Bone marrow (tissue), 2 donors: ENCODE measurements around the gene FSTL5.

Experiments used
- DNase-seq, 2 donors: peaks; one replicate each; lab custom pipeline; 2025; lab: John Stamatoyannopoulos, UW

The FSTL5 gene

DNA sequence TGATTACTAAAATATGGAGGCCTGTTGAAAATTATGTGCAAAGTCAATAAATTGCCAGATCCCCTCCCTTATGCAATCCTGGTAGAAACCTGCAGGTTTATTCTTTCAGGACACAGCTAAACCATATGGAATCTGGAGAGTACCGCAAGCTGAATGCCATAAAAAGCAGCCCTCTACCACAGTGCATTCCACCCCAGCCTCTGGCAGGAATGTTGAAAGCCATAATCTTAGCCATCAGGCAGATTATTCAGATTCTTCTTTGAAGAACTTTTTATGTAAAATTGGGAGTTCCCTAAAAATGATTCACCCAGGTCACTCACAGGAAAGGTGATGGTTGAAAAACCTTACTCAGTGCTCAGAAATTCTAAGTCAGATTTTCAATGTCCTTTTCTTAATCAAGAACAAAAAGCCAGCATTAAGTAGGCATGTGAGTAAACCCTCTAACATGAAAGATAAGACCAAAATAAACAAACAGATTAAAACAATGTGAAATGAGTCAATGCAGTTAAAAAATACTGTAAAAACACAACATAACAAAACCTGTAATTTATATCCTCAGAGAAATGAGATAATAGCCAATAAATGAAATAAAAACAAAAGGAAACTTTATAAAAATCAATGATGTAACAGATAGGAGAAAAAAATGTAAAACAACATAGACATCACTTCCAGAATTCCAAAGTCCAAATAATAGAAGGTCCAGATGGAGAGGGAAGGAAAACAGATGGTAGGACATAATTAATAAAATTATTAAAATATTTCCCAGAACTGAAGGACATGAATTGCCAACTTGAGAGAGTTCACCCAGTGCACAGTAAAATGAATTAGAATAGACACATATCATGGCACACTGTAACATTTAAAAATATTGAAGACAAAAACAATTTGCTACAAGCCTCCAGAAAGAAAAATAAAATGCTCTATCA lies 226.9 kb downstream of the FSTL5 start:
- DNase-seq, result no peak

DNA sequence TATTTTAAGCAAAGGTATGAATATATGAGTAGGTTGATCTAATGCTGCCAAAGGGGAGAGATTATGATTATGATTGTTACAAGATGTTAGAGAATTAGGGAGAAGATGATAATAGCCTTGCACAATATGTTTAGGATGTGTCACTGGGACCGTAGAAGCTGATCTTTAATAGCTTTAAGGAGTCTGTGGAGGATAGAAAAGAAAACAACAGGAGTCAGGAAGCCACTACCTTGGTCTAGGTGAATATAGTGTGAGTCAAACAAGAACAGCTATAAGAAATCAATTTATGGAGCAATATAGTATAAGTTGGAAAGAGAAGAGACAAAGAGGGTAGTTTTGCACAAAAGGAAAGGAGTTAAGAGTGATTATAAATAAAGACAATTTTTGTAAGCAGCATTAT lies 232.7 kb downstream of the FSTL5 start:
- DNase-seq, result no peak

GRCh38 chr4:161929956-161930355 lies 233.8 kb downstream of the FSTL5 start:
- DNase-seq, result no peak

GRCh38 chr4:161926033-161926828 lies 237.6 kb downstream of the FSTL5 start:
- DNase-seq, result no peak

DNA sequence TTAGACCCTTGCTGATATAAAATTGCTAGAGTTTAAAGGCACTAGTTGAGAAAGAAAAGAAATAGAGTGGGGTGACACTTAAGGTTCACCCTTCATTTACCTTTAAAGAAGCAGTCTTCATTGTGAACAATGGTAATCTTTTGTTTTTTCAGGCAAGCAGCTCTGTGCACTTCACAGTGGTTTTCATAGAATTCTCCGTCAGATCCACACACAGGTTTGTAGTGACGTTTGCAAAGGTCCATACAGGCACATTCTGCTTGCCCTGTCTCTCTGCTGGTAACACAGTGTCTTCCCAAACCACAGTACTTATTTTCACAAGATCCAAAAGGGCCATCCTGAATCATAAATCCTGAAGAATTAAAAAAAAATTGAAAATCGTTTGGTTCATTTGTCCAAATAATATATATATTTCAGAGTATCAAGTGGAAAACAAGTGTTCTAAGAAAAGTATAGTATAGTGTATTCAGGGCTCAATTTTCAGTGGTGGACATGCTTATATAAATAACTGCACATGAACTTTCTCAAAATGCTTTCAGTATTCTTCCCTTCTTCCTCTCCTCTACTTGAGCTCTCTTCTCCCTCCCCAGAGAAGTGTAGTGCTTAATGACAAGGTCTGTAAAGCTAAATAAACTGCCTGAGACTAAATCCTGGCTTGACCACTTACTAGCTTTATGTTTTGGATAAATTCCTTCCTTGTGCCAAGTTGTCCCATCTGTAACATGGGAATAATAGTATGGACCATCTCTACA lies 243.3 kb downstream of the FSTL5 start:
- DNase-seq, result no peak

DNA sequence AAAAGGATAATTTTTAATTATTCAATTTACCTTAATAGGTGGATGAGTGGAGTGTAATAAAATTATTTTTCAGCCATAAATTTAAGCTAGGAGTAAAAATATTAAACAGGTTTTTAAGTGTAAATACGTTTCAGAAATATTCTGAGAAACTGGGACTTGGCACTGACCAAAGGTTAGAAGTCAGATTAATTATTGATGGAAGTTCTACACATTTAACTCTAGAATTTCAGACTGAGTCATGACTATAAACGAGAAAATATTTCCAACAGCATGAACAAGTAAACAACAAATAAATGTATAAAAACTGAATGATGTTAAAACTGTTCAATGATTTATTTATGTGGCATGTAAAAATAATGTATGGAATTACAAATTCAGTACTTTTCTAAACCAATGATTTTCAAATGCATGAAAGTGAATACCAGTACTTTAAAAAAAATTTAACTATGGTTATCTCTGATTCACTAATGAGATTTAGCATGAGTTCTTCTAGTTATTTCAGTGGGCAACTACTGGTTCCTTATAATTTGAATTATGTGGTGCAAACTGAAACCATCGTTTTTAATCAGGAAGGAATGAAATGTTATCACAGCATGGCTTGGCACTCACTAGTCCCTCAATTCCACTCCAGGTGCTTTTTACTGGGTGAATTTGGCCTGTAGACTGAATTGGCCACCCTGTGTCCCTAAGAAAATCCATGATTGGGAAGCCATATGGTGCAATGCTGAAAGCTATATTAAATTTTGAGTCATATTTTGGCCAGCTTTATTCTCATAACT lies 244.2 kb downstream of the FSTL5 start:
- DNase-seq, result no peak

DNA sequence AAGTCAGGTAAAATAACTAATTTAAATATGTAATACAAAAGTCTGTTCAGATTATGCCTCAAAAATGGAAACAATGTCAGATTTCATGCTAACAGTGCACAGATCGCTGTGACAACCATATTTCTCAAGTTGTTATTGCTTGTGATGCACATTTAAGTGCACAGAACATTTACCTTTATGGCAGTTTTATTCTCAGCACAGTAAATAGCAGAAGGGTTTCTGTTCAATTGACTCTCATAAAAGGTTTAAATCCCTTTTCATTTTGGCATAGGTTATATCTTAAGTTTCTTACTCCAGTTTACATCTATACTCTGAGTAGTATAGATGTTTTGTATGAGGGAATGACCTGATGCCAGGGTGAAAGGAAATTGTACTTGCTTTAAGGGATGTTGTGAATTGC lies 247.8 kb downstream of the FSTL5 start:
- no peak for DNase-seq

DNA sequence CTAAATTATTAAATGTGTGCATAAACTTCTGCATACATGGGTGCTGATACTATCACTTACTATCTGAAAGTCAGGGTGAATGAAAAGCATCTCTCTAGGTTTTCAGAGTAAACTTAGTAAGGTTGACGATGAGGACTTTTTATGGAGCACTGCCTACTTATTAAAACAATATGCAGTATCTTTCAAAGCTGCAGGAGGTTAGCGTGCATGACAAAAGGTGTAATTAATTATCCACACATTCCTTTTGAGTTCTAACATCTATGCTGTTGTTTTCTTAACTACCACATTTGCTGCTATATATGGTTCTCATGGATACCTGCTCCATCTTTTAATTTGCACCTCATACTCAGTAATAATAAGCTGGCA lies 256.2 kb downstream of the FSTL5 start:
- no peak for DNase-seq

- no peak for DNase-seq
These were observed 256.8 kb downstream of the FSTL5 start for GRCh38 chr4:161906836-161907589.

- DNase-seq, result no peak
These were observed 263.7 kb downstream of the FSTL5 start for GRCh38 chr4:161900110-161900509.

GRCh38 chr4:161894493-161895167 lies 269.2 kb downstream of the FSTL5 start:
- no peak for DNase-seq

GRCh38 chr4:161894014-161894413 lies 269.8 kb downstream of the FSTL5 start:
- DNase-seq, result no peak

DNA sequence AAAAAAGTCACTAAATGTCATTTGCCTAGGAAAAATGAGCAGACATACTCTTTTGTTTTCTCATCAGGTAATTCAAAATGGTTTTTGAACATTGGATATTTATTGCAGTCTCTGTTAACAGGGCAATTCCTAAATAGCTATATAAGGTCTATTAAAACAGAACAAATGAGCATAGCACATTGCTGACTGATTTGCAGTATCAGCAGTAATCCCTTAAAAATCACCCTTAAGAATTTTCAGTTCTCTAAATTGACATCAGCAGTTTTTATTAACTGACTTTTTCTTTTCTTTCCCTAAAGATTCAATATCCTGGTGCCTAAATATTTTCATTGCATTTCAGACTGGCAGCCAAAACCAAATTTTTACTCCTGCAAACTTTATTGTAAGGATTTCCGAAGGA lies 270.2 kb downstream of the FSTL5 start:
- no peak for DNase-seq

- no peak for DNase-seq
These were observed 270.8 kb downstream of the FSTL5 start for GRCh38 chr4:161892951-161893350.

- DNase-seq, result no peak
These were observed 280.6 kb downstream of the FSTL5 start for GRCh38 chr4:161883157-161883556.

DNA sequence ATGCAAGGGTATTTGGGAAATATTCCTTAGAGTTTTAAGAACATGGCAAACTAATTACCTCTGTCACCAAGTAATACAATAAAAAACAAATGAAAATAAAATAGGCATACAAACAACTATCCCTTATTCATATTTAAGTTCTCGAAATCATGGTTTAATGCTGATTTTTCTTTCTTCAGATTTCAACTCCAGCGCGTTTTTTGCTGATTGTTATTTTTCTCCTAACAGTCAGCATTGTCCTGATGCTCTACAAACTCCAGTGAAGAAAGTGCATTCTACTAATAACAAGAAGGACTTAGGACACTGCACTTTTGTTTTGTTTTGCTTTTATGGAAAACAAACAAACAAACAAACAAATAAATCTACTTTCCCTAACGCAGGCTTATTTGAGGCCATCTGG lies 282.4 kb downstream of the FSTL5 start:
- no peak for DNase-seq

DNA sequence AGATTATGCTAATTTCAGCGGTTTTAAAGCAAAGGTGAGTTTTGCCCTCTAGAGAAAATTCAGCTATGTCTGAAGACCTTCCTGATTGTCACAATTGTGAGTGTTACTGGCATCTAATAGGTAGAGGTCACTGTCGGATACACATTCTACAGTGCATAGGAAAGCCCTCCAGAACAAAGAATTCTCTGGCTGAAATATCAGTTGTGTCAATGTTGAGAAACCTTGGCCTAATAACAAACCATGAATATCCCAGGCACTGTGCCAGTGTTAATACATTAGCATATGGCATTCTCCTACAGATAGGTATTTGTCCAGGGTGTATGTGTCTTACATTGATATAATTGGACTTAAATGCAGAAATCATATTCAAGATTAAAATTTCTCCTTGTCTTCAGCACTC lies 294.3 kb downstream of the FSTL5 start:
- no peak for DNase-seq

DNA sequence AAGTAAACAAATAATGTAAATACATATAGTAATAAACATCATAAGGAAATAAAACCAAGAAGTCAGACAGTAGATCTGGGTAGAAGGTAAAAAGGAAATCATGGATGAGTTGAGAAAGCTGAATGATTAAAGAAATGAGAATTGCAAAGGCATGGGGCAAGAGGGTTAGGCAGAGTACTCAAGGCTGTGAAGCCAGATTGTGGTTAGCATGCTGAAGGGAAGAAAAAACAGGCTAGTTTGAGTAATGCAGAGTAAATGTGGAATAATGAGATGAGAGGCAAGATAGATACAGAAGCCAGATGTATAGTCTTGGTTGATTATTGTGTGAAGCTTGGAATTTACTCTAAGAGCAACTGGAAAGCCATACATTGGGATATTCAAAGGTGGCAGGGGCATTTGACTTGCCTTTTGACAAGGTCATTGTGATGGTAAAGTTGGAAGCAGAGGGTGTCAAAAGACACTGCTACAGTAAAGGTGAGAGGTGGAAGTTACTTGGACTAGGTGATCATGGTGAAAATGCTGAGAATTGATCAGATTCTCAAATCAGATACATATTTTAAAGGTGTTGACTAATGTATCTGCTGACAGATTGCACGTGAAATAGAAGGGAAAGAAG lies 307.0 kb downstream of the FSTL5 start:
- DNase-seq, result no peak

DNA sequence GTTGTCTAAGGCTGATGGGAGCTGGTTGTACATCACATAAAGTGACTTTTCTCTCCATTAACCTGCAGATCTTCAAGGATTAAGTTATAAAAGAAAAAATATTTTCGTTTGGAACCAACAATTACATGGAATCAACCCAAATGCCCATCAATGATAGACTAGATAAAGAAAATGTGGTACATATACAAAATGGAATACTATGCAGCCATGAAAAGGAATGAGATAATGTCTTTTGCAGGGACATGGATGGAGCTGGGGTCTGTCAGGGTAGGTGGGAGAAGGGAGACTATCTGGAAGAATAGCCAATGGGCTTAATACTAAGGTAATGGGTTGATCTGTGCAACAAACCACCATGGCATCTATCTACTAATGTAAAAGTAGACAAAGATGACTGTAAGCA lies 313.2 kb downstream of the FSTL5 start:
- no peak for DNase-seq

DNA sequence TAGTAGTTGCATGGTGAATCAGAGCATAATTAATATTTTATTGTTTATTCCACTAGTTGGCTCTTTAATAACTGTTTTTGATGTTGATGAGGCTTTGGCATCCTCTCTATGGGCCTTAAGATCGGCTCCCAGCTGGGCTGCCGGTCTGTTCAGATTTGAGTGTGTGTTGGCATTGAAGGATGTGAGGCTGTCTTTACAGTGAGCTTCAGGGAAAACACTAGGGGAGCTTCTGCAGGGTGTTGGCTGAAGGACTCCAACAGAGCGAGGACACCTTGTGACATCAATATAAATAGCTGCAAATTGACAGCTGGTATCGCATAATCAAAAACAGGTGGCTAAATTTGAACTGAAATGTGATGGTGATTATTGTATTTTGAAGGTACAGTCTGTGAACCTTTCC lies 322.0 kb downstream of the FSTL5 start:
- no peak for DNase-seq
